HFFc6 (cell line): ENCODE results near the gene DHFR2. TPM values are rescaled to one million over a fixed set of nuclear protein-coding genes. Genes with fewer than 3 reads are reported as not detected.

ENCODE experiments used
- DNase-seq: peaks from one replicate; pipeline ENCODE4 v3.0.0-alpha.2; 2018
- H3K27ac Mint-ChIP-seq: 2 replicates; pipeline ENCODE4 v1.8.0; 2020; ENCODE audit warnings: mild to moderate bottlenecking, mixed read lengths
- H3K27me3 Mint-ChIP-seq: 2 replicates; pipeline ENCODE4 v1.8.0; 2021; ENCODE audit warnings: mild to moderate bottlenecking, moderate library complexity, mixed read lengths; ENCODE audit not compliant: insufficient read depth
- H3K36me3 Mint-ChIP-seq: 2 replicates; pipeline ENCODE4 v1.8.0; 2021; ENCODE audit warnings: low read depth, mixed read lengths
- H3K4me1 Mint-ChIP-seq: 2 replicates; pipeline ENCODE4 v1.8.0; 2020; ENCODE audit warnings: low read depth, mixed read lengths
- H3K4me3 Mint-ChIP-seq: 2 replicates; pipeline ENCODE4 v1.8.0; 2020; ENCODE audit warnings: mild to moderate bottlenecking, moderate library complexity, mixed read lengths
- H3K9me3 Mint-ChIP-seq: 2 replicates; pipeline ENCODE4 v1.8.0; 2020; ENCODE audit warnings: mild to moderate bottlenecking, mixed read lengths
- total RNA-seq, 6 experiments: library from RNA; stranded (reverse); fragmentation: NEBNext Ultra II Directional; extraction: Animal tissue kit (Norgen Biotek cat#: 25700); gene quantifications; 2 replicates in 1 of 6; 3 replicates in 5 of 6; pipeline ENCODE4 v1.2.3, GENCODE V29; 2021
- TF ChIP-seq, protein P1 (sequence below): fragments of 200-600 bp; sonication (generic); IDR thresholded peaks from 2 replicates; pipeline ENCODE4 v1.5.0; 2021; ENCODE audit warnings: antibody characterized with exemption, mild to moderate bottlenecking

DHFR2 gene
- total RNA-seq, 6 experiments from 2014 or later = 3.0 to 4.7 (median 3.6) TPM

GRCh38 chr3:94009608-94010007 is 53.1 kb downstream of the DHFR2 start:
- Mint-ChIP-seq H3K27ac (no peak overlapping the region), H3K9me3 (no peaks in the 10 kb centered on the region), H3K4me3 (no peak overlapping the region), H3K4me1 (no peaks in the 10 kb centered on the region; the same call in 1 of the 2 replicates), H3K36me3 (peaks cover under 1% of the 10 kb centered on the region; the same call in 1 of the 2 replicates), H3K27me3 (no peaks in the 10 kb centered on the region)
- no peak for DNase-seq
- TF ChIP-seq, protein P1, sequence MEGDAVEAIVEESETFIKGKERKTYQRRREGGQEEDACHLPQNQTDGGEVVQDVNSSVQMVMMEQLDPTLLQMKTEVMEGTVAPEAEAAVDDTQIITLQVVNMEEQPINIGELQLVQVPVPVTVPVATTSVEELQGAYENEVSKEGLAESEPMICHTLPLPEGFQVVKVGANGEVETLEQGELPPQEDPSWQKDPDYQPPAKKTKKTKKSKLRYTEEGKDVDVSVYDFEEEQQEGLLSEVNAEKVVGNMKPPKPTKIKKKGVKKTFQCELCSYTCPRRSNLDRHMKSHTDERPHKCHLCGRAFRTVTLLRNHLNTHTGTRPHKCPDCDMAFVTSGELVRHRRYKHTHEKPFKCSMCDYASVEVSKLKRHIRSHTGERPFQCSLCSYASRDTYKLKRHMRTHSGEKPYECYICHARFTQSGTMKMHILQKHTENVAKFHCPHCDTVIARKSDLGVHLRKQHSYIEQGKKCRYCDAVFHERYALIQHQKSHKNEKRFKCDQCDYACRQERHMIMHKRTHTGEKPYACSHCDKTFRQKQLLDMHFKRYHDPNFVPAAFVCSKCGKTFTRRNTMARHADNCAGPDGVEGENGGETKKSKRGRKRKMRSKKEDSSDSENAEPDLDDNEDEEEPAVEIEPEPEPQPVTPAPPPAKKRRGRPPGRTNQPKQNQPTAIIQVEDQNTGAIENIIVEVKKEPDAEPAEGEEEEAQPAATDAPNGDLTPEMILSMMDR = no peak

DNA sequence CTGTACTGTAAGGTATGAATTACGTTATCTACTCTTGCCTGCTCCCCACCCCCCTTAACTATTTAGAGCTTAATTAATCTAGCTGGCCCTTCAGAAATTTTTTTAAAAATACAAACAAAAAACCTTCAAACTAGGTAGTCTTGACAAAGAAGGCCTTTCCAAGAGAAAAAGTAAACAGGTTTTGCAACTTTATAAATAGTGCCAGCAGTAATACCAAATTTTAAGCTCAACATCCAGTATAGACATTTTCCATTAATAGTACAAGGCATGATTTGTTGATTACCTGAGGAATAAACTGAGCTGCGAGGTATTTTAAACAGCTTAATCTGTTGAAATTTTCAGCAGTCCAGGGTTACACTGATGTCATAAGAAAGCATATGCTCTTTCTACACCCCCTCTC is 54.5 kb downstream of the DHFR2 start:
- Mint-ChIP-seq H3K9me3 (no peaks in the 10 kb centered on the region), H3K27me3 (no peaks in the 10 kb centered on the region), H3K27ac (no peak overlapping the region), H3K4me1 (peaks cover 6% of the 10 kb centered on the region; the same call in 1 of the 2 replicates), H3K36me3 (no peaks in the 10 kb centered on the region), H3K4me3 (no peak overlapping the region)
- TF ChIP-seq, protein P1 = no peak
- DNase-seq = no peak

Other genes with a start within 250 kb of the DHFR2 start
- gene PROS1, start 89.0 kb downstream of the DHFR2 start, total RNA-seq = 1 to 10 TPM; 1.1 to 2.0 (median 1.7) TPM
- gene ARL13B, start 82.8 kb downstream of the DHFR2 start, total RNA-seq = 10 to 100 TPM in 1 of 6 experiments, 1 to 10 TPM in 5; 5.0 to 10.6 (median 8.5) TPM
- gene STX19, start 34.3 kb downstream of the DHFR2 start, total RNA-seq = not detected
- gene NSUN3, start 145 bp upstream of the DHFR2 start, total RNA-seq = 1 to 10 TPM; 6.1 to 8.8 (median 7.2) TPM